CD4-positive, alpha-beta T cell (primary cell): Measurements from ENCODE around the gene PADI3. TPM values are rescaled to one million over a fixed set of nuclear protein-coding genes. Genes with fewer than 3 reads are reported as not detected.

Experiments
- ATAC-seq: fragments of 200-7000 bp; cut with Tn5 transposase; one replicate; pipeline ENCODE4 v1.10.0; 2022; ENCODE audit warnings: mild to moderate bottlenecking; ENCODE audit not compliant: poor library complexity
- CTCF ChIA-PET: fragments of 350-600 bp; sonication (Branson Sonifier 250); formaldehyde crosslinking; loops from one replicate; lab custom pipeline; 2021; ENCODE audit warnings: antibody characterized with exemption, inconsistent platforms; lab: Charles Lee
- POLR2A ChIA-PET: fragments of 350-600 bp; sonication (Branson Sonifier 250); formaldehyde crosslinking; loops from one replicate; lab custom pipeline; 2021; ENCODE audit warnings: antibody characterized with exemption, inconsistent platforms; lab: Charles Lee
- DNase-seq, 14 experiments: peaks; one replicate each; pipeline ENCODE4 v3.0.0-alpha.2; 2013 to 2020; ENCODE audit warnings: mixed read lengths in 2 of 14
- H3K27ac ChIP-seq, 2 donors: one replicate each; pipeline versions ENCODE4 v1.5.1 to v1.7.0; 2013; ENCODE audit warnings: low read length in 2 of 2, low read depth in 1 of 2, mild to moderate bottlenecking in 1 of 2
- H3K27me3 ChIP-seq, 2 experiments: 1 replicate in 1 of 2; 2 replicates in 1 of 2; pipeline versions ENCODE4 v1.6.1 to v1.7.0; 2013; ENCODE audit warnings: low read length in 2 of 2, control low read depth in 1 of 2, mild to moderate bottlenecking in 1 of 2, moderate library complexity in 1 of 2; ENCODE audit not compliant: insufficient read depth in 2 of 2, control insufficient read depth in 1 of 2
- H3K36me3 ChIP-seq: one replicate; pipeline ENCODE4 v1.6.1; 2013; ENCODE audit warnings: low read length, control low read depth; ENCODE audit not compliant: insufficient read depth
- H3K4me1 ChIP-seq: one replicate; pipeline ENCODE4 v1.6.1; 2013; ENCODE audit warnings: low read length, control low read depth; ENCODE audit not compliant: insufficient read depth
- H3K4me3 ChIP-seq: one replicate; pipeline ENCODE4 v1.5.1; 2013; ENCODE audit warnings: mild to moderate bottlenecking, low read length, moderate library complexity
- H3K9me3 ChIP-seq, 2 experiments: 1 replicate in 1 of 2; 2 replicates in 1 of 2; pipeline versions ENCODE4 v1.6.1 to v1.7.0; 2013; ENCODE audit warnings: low read length in 2 of 2, mild to moderate bottlenecking in 2 of 2, control low read depth in 1 of 2, moderate library complexity in 1 of 2; ENCODE audit not compliant: control insufficient read depth in 1 of 2, insufficient read depth in 1 of 2
- H3K27ac Mint-ChIP-seq: one replicate; pipeline ENCODE4 v1.8.0; 2020; ENCODE audit warnings: mixed read lengths
- H3K27me3 Mint-ChIP-seq: one replicate; pipeline ENCODE4 v1.8.0; 2021; ENCODE audit warnings: mixed read lengths
- H3K36me3 Mint-ChIP-seq: one replicate; pipeline ENCODE4 v1.8.0; 2021; ENCODE audit warnings: low read depth, mixed read lengths
- H3K4me1 Mint-ChIP-seq: one replicate; pipeline ENCODE4 v1.8.0; 2021; ENCODE audit warnings: low read depth, mixed read lengths
- H3K4me3 Mint-ChIP-seq: one replicate; pipeline ENCODE4 v1.8.0; 2020; ENCODE audit warnings: mild to moderate bottlenecking, mixed read lengths
- H3K9me3 Mint-ChIP-seq: one replicate; pipeline ENCODE4 v1.8.0; 2020; ENCODE audit warnings: mixed read lengths
- intact Hi-C, 2 experiments: fragments of 100-400 bp; cut with DNase I in 1 of 2; cut with micrococcal nuclease in 1 of 2; formaldehyde crosslinking; loops; one replicate each; pipeline versions ENCODE4 v1.15.1 to v1.9.0; 2023 to 2025; cut with DNase I, micrococcal nuclease
- total RNA-seq, 174 experiments: library from RNA in 2 of 174; stranded (reverse) in 2 of 174; gene quantifications; one replicate each; pipeline ENCODE4 v1.2.3 and lab custom pipeline; 2021 to 2026
- TF ChIP-seq, protein P1 (sequence below): fragments of 200-600 bp; IDR thresholded peaks from one replicate; pipeline ENCODE4 v1.8.0; 2022; ENCODE audit warnings: antibody characterized with exemption, mild to moderate bottlenecking

PADI3 gene
- total RNA-seq, 2 experiments from 2014 or later = not detected

DNA sequence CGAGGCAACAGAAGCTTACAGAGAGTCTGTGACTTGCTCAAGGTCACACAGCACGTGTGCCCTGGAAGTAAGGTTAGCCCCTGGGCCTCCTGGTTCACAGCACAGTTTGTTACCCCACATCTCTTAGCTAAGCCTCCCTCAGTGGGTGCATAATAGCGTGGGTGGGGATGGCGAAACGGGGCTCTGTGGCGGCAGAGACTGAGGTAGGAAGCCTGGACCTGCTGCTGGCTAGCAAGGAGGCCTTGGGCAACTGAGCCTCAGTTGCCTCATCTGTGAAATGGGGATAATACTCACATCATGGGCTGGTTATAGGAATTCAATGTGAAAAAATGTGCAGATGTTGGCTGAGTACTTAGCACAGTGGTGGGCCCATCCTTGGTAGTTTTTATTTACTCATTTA lies 59.7 kb downstream of the PADI3 start:
- no peak for ATAC-seq
- Mint-ChIP-seq H3K4me3 (no peak overlapping the region), H3K9me3 (no peaks in the 10 kb centered on the region), H3K36me3 (no peaks in the 10 kb centered on the region), H3K27ac (no peak overlapping the region), H3K27me3 (peaks cover 33% of the 10 kb centered on the region), H3K4me1 (peaks cover 6% of the 10 kb centered on the region)
- Histone ChIP-seq H3K4me3 (no peak overlapping the region), H3K4me1 (peaks cover 3% of the 10 kb centered on the region), H3K27me3 (peaks cover 2 to 19% of the 10 kb centered on the region in 2 experiments), H3K36me3 (no peaks in the 10 kb centered on the region), H3K27ac (no peak overlapping the region), H3K9me3 (peaks cover 0 to 4% of the 10 kb centered on the region in 2 experiments)
- DNase-seq = peak in 2 of 14 experiments; percentile 35 to 56
- ChIA-PET CTCF (no interaction called here), POLR2A (no interaction called here)
- intact Hi-C loops = no loop called here
- TF ChIP-seq, protein P1, sequence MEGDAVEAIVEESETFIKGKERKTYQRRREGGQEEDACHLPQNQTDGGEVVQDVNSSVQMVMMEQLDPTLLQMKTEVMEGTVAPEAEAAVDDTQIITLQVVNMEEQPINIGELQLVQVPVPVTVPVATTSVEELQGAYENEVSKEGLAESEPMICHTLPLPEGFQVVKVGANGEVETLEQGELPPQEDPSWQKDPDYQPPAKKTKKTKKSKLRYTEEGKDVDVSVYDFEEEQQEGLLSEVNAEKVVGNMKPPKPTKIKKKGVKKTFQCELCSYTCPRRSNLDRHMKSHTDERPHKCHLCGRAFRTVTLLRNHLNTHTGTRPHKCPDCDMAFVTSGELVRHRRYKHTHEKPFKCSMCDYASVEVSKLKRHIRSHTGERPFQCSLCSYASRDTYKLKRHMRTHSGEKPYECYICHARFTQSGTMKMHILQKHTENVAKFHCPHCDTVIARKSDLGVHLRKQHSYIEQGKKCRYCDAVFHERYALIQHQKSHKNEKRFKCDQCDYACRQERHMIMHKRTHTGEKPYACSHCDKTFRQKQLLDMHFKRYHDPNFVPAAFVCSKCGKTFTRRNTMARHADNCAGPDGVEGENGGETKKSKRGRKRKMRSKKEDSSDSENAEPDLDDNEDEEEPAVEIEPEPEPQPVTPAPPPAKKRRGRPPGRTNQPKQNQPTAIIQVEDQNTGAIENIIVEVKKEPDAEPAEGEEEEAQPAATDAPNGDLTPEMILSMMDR = no peak

DNA sequence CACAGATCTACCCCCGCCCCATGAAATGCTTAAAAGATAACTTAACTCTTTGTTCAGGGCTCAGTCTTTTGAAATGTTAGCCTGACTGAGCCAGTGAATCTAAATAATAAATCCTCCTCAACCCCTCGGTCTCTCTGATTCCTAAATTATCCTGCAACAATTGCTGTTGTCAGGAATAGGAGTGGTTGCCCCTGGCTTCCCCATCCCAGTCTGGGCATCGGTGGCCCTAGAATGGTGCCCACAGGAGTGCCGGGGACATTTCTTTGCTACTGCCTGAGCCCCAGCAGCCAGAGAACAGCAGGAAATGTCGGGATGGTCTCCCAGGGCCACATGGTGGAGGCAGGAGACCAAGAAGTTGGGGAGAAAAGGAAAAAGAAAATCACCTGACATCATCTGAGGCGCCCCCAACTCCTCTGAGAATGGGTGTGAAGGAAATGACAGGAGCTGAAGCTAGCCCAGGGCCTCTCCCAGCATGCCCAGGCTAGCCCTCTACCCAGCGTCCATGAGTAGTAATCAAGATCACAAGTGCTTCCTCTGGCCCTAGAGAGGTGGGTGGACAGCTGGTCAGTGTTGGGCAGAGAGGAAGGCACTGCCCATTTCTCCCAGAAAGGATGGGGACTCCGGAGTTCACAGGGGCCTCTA lies 60.6 kb downstream of the PADI3 start:
- H3K4me1 Mint-ChIP-seq = peaks cover 6% of the 10 kb centered on the region
- intact Hi-C loops = no loop called here
- no peak for ATAC-seq
- H3K9me3 ChIP-seq = peaks cover 0 to 4% of the 10 kb centered on the region in 2 experiments
- no peak overlapping the region for H3K4me3 ChIP-seq
- no peak overlapping the region for H3K27ac ChIP-seq
- H3K36me3 Mint-ChIP-seq = no peaks in the 10 kb centered on the region
- H3K27me3 Mint-ChIP-seq = peaks cover 33% of the 10 kb centered on the region
- ChIA-PET POLR2A (no interaction called here), CTCF (no interaction called here)
- DNase-seq = no peak
- H3K36me3 ChIP-seq = no peaks in the 10 kb centered on the region
- H3K4me1 ChIP-seq = peaks cover 3% of the 10 kb centered on the region
- H3K27me3 ChIP-seq = peaks cover 2 to 19% of the 10 kb centered on the region in 2 experiments
- no peak overlapping the region for H3K4me3 Mint-ChIP-seq
- no peak overlapping the region for H3K27ac Mint-ChIP-seq
- TF ChIP-seq, protein P1 = no peak
- H3K9me3 Mint-ChIP-seq = no peaks in the 10 kb centered on the region

DNA sequence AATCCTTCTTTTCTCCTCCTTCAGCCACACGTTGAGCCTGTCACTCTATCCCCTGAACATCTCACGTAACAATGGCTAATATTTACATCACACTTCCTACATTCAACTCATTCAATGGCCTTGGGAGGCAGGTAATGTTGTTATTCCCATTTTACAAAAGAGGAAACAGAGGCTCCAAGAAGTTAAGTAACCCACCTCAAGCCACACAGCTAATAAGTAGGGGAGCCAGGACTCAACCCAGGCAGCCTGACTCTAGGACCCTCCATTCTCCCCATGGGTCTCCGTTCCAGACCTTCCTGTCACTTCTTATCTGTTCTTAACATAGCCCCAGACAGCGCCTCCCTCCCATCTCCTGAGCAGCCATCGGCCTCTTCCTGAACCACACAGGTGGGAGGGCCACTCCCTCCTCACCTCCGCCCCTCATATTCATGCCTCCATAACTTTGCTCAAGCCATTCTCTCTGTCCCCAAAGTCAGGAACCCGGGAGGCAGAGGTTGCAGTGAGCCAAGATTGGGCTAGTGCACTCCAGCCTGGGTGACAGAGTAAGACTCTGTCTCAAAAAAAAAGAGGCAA lies 61.3 kb downstream of the PADI3 start:
- H3K4me1 Mint-ChIP-seq = peaks cover 6% of the 10 kb centered on the region
- no peak for DNase-seq
- H3K27me3 Mint-ChIP-seq = peaks cover 33% of the 10 kb centered on the region
- H3K9me3 Mint-ChIP-seq = no peaks in the 10 kb centered on the region
- CTCF ChIA-PET = no interaction called here
- TF ChIP-seq, protein P1 = no peak
- no peak overlapping the region for H3K27ac Mint-ChIP-seq
- Histone ChIP-seq H3K27me3 (peaks cover 2 to 19% of the 10 kb centered on the region in 2 experiments), H3K9me3 (no peaks in the 10 kb centered on the region), H3K4me1 (peaks cover 3% of the 10 kb centered on the region), H3K27ac (no peak overlapping the region), H3K4me3 (no peak overlapping the region), H3K36me3 (no peaks in the 10 kb centered on the region)
- H3K36me3 Mint-ChIP-seq = no peaks in the 10 kb centered on the region
- intact Hi-C loops = no loop called here
- H3K4me3 Mint-ChIP-seq = no peak overlapping the region
- no peak for ATAC-seq
- POLR2A ChIA-PET = no interaction called here
